ENCODE data around the gene KASH5. TPM values are rescaled to one million over a fixed set of nuclear protein-coding genes. Genes with fewer than 3 reads are reported as not detected.
A peak's percentile ranks its signal among the peaks of the same experiment; 100 is the strongest.

The KASH5 gene
- total RNA-seq, 1 experiment from 2014 or later = not detected

DNA sequence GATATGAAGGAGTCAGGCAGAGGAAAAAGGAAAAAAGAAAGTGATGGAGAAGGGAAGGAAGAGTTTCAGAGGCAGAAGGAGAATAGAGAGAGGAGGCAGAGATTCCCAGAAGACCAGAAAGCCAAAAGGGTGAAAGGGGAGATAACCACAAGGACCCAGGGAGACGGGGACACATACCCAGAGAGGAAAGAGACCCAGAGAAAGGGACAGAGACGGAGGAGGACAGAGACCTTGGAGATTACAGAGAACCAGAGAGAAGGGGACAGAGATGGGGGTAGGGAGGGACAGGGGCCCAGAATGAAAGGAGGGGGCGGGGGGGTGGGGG, 33.8 kb downstream of the KASH5 start:
- TF ChIP-seq, protein P1, sequence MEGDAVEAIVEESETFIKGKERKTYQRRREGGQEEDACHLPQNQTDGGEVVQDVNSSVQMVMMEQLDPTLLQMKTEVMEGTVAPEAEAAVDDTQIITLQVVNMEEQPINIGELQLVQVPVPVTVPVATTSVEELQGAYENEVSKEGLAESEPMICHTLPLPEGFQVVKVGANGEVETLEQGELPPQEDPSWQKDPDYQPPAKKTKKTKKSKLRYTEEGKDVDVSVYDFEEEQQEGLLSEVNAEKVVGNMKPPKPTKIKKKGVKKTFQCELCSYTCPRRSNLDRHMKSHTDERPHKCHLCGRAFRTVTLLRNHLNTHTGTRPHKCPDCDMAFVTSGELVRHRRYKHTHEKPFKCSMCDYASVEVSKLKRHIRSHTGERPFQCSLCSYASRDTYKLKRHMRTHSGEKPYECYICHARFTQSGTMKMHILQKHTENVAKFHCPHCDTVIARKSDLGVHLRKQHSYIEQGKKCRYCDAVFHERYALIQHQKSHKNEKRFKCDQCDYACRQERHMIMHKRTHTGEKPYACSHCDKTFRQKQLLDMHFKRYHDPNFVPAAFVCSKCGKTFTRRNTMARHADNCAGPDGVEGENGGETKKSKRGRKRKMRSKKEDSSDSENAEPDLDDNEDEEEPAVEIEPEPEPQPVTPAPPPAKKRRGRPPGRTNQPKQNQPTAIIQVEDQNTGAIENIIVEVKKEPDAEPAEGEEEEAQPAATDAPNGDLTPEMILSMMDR (conservative IDR thresholded peaks at IDR 0.05) = no peak

More for the DNA sequence above, 33.8 kb downstream of the KASH5 start:
- Histone ChIP-seq H4K5ac (ENCODE audit: insufficient read length, low read depth, low read length) (no peak overlapping the region), H3K14ac (ENCODE audit: insufficient read depth, low read length) (no peak overlapping the region), H2BK15ac (ENCODE audit: low read depth, low read length) (no peak overlapping the region), H2BK5ac (ENCODE audit: insufficient read length, low read length) (no peak overlapping the region), H2AFZ (ENCODE audit: low read length) (no peak overlapping the region), H4K8ac (replicated peaks; ENCODE audit: insufficient read length, low read depth, low read length) (no peak overlapping the region), H3K79me2 (ENCODE audit: insufficient read depth, low read length) (no peaks in the 10 kb centered on the region), H3K9ac (ENCODE audit: extremely low read depth, insufficient read length, low read length) (no peak overlapping the region), H4K20me1 (ENCODE audit: control insufficient read depth, insufficient read depth, insufficient read length) (no peaks in the 10 kb centered on the region), H3T11ph (ENCODE audit: low read length) (no peak overlapping the region), H3K4ac (ENCODE audit: low read depth, low read length) (no peak overlapping the region), H3K23ac (ENCODE audit: insufficient read length, low read depth, low read length) (no peak overlapping the region), H3K27ac (ENCODE audit: insufficient read length, low read depth, low read length) (no peak overlapping the region), H3K9me3 (ENCODE audit: control insufficient read depth, low read depth, low read length) (no peaks in the 10 kb centered on the region), H2BK120ac (ENCODE audit: low read depth, low read length, poor library complexity, severe bottlenecking) (no peak overlapping the region), H2BK12ac (ENCODE audit: insufficient read length, low read depth, low read length) (no peak overlapping the region), H4K91ac (ENCODE audit: insufficient read length, low read depth, low read length) (no peak overlapping the region), H3K79me1 (ENCODE audit: insufficient read depth, low read depth, low read length, poor library complexity, severe bottlenecking) (no peaks in the 10 kb centered on the region), H2AK5ac (ENCODE audit: insufficient read length, low read length) (no peak overlapping the region), H3K27me3 (ENCODE audit: insufficient read depth, low read length) (peaks cover 32% of the 10 kb centered on the region; the same call in 1 of the 2 replicates), H3K56ac (ENCODE audit: insufficient read length, low read depth, low read length) (no peak overlapping the region), H3K18ac (ENCODE audit: insufficient read length, low read depth, low read length) (no peak overlapping the region), H2BK20ac (ENCODE audit: low read depth, low read length, poor library complexity, severe bottlenecking) (no peak overlapping the region), H3K4me1 (ENCODE audit: insufficient read depth, low read length) (peaks cover 2% of the 10 kb centered on the region), H3K23me2 (ENCODE audit: insufficient read length, low read depth, low read length, poor library complexity, severe bottlenecking) (peaks cover 15% of the 10 kb centered on the region), H3K4me2 (ENCODE audit: insufficient read depth, insufficient read length, low read length) (no peak overlapping the region)
- WGBS (ENCODE audit: extremely low coverage, insufficient read length, low lambda C conversion rate) = no CpG with 5 or more reads among the region's 3 CpGs
- no peak overlapping the region for H3K27ac Mint-ChIP-seq
- H3K9me3 Mint-ChIP-seq = peaks cover 0 to 9% of the 10 kb centered on the region in 2 experiments; a peak in 1 of 5 replicates
- no peak for DNase-seq
- H3K36me3 Mint-ChIP-seq (ENCODE audit: insufficient read depth in 1 of 3, low read depth in 3 of 3) = no peaks in the 10 kb centered on the region; a peak in 2 of 7 replicates
- H3K4me3 Mint-ChIP-seq = peak overlapping the region in 1 of 2 experiments; percentile 52; a peak in 3 of 5 replicates
- peaks cover 70% of the 10 kb centered on the region for H3K27me3 Mint-ChIP-seq (ENCODE audit: low read depth)
- peaks cover 63 to 76% of the 10 kb centered on the region in 2 experiments for H3K4me1 Mint-ChIP-seq
